K562 (cell line): ENCODE results near the gene TSEN34.

Source experiments
- CTCF ChIP-seq, 3 experiments: IDR thresholded peaks in 2 of 3; conservative IDR thresholded peaks in 1 of 3; 2 replicates each; pipeline ENCODE4 v1.5.1; 2011 to 2012; ENCODE audit warnings: low read length in 3 of 3, mild to moderate bottlenecking in 3 of 3, control low read depth in 2 of 3, improper control_type of control experiment in 1 of 3, inconsistent platforms in 1 of 3, low read depth in 1 of 3, mixed read lengths in 1 of 3, moderate library complexity in 1 of 3; ENCODE audit not compliant: insufficient read depth in 2 of 3
- NFIC ChIP-seq: fragments of 450-650 bp; IDR thresholded peaks from 2 replicates; pipeline ENCODE4 v1.6.1; 2017; ENCODE audit warnings: mild to moderate bottlenecking, inconsistent platforms
- POLR2A ChIP-seq: fragments of 450-650 bp; conservative IDR thresholded peaks from 2 replicates; pipeline ENCODE4 v1.6.1; 2016
- SMAD1 ChIP-seq: fragments of 150-350 bp; IDR thresholded peaks from 2 replicates; pipeline ENCODE4 v1.6.1; 2014; ENCODE audit warnings: low read length, low read depth; ENCODE audit not compliant: partially characterized antibody
- SPI1 ChIP-seq: IDR thresholded peaks from 2 replicates; pipeline ENCODE4 v1.6.1; 2011; ENCODE audit warnings: low read depth, low read length, control low read depth, borderline replicate concordance

- TF ChIP-seq CTCF (IDR thresholded peaks at IDR 0.05 in 2 of 3, conservative IDR thresholded peaks at IDR 0.05 in 1 of 3; ENCODE audit: insufficient read depth in 2 of 3, low read depth in 1 of 3, low read length in 3 of 3), result no peak
- TF ChIP-seq SMAD1, result no peak
- no peak for TF ChIP-seq POLR2A
- TF ChIP-seq SPI1, result no peak
- TF ChIP-seq NFIC, result no peak
These were observed 42.8 kb downstream of the TSEN34 start for GRCh38 chr19:54233941-54234340.
